Stimulated activated CD4-positive, alpha-beta T cell treated with anti-CD3 and anti-CD28 coated beads, Interleukin-12 subunit alpha, Interleukin-12 subunit beta, amount 100 ng/mL, for 48 hours (primary cell): ENCODE data around the gene LMNTD2.
A peak's percentile ranks its signal among the peaks of the same experiment; 100 is the strongest.

Source experiments
- DNase-seq, 3 donors: peaks; one replicate each; pipeline ENCODE4 v3.0.0-alpha.2; 2020; ENCODE audit warnings: low read depth in 2 of 3, low spot score in 1 of 3

Gene LMNTD2

GRCh38 chr11:554428-555226, 5.9 kb downstream of the LMNTD2 start:
- peak in 2 of 3 donors; percentile 58 to 65 for DNase-seq

DNA sequence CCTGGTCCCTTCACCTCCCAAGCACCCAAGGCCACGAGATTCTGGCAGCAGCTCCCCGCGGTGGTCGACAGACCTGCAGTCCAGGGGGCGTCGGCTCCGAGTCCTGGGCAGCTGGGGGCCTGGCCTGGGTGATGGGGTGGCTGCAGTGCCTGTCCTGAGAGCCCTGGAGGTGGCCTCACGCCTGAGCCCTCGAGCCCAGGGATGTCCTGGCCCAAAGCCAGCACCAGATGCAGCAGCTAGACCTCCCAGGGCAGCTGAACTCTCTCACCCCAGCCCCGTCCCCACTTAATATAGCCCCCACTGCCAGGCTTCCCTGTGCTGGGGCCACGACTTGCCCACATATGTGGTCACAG, 6.6 kb downstream of the LMNTD2 start:
- DNase-seq = no peak

DNA sequence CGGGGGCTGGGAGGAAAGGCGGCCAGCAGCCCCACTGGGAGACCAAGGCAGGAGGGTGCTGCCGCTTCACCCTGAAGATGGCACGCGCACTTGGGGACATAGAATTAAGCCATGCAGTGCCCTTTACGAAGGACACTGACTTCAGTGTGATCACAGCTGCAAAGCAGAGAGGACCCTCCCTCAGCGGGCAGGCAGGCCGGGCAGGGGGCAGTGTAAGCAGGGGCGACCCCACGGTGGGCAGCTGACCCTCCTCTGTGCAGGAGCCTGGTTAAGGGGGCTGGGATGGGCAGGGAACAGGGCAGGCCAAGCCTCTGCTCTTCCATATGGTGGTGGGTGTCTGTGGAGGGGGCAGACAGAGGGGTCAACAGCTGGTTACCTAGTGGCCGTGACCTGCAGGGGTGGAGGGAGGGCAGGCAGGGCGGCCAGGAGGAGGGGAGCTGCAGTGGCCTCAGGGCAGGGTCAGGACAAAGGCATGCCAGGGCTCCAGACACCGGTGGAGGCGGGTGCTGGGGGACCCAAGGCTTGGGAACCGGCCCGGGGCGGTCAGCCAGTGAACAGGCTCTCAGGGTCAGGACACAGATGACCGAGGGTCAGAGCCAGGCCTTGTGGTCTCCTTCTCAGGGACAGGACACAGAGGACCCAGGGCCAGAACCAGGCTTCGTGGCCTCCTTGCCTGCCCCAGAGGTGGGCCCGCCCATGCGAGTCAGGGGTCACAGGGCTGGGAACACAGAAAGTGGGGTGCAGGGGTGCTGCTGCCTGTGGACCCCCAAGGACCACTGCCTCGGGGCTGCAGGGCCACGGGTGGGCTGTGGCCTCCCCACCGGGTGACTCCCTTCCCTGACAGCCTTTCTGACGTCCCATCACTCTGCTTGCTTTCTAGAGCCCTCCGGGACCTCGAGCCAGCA, 7.2 kb downstream of the LMNTD2 start:
- DNase-seq = no peak

- DNase-seq = no peak
Observed at GRCh38 chr11:551596-551995, 8.9 kb downstream of the LMNTD2 start.

DNA sequence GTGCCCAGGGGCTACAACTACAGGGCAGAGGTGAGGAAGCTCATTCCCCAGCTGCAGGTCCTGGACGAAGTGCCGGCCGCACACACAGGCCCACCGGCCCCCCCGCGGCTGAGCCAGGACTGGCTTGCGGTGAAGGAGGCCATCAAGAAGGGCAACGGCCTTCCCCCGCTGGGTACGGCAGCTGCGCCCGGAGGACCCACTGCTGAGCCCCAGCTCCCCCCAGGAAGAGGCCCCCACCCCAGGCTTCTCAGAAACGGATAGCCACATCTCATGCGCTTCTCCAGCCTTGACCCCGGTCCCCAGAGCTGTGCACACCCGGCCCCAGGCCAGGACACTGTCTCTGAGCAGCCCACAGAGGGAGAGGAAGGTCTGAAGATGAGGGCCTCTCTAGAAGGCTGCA, 9.4 kb downstream of the LMNTD2 start:
- no peak for DNase-seq

DNA sequence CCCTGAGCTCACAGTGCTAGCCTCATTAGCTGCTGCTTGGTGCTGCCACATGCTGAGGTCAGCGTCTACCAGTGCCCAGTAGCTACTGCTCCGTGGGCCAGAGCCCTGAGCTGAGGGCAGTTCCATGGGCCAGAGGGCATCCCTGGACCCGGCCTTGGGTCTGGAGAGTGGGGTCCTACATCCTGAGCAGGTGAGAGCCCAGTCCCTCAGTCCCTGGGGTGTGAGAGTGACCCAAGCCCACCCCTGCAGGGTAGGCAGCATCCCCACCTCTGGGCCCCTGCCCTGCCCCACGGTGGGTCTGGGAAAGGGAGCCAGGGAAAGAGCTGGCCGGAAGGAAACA, 9.8 kb downstream of the LMNTD2 start:
- DNase-seq = no peak

DNA sequence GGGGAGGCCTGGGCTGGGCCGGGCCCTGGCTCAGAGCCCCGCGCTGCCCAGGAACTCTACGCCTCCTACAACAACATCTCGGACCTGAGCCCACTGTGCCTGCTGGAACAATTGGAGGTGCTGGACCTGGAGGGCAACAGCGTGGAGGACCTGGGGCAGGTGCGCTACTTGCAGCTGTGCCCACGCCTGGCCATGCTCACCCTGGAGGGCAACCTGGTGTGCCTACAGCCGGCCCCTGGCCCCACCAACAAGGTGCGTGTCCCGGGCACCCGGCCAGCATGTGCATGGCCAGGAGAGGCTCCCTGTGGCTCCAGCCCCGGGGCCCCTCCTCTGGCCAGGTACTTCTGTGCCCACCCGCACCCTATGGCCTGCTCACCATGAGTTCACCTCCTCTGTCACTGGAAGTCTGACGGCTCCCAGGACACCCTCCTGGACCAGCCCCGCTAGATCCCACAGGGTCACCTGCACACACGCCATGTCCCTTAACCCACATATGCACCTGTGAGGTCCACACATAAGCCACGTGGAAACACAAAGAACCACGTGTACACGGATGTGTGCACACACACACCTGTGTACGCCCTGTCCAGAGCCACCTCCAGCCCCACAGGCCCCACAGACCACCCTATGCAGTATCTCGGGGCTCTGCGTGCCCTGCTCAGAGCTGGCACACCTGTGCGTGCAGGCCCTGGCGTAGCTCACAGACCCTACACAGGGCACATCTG, 10.4 kb downstream of the LMNTD2 start:
- no peak for DNase-seq

DNA sequence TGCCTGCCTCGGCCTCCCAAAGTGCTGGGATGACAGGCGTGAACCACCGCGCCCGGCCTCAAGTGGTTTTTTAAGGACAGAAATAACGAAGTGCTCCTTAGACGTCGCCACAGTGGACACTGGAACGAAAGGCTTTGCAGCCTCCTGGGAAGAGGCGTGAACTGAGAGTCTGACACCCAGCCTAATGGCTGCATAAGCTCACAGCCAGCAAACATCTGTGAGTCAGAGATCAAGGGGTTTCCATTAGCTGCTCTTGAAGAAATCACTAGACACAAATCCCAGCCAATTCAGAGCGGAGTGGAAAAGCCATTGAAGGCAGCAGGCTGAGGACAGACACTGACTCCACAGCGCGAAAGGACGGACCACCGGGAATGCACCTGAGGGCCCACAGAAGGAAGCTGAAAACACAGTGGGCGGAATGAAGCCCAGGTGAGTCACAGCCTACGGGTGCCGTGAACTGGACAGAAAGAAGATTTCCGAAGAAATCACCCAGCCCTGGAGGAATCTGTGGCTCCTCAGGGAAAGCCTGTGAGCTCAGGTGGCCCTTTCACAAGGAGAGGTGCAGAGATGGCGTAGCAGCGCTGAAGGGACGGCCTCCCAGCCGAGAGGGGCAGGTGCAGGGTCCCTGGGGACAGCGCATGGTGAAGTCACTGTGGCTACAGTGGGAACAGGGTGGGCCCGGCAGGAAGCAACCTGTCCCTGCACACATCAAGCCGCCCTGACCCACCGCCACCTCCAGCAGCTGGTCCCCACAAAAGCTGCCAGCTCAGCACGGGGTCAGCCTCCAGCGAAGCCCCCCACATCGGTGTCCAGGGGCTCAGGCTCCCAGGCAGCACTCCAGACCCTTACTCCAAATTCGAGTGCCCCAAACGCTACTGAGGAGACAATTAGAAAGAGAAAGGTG, 11.6 kb downstream of the LMNTD2 start:
- DNase-seq = no peak

DNA sequence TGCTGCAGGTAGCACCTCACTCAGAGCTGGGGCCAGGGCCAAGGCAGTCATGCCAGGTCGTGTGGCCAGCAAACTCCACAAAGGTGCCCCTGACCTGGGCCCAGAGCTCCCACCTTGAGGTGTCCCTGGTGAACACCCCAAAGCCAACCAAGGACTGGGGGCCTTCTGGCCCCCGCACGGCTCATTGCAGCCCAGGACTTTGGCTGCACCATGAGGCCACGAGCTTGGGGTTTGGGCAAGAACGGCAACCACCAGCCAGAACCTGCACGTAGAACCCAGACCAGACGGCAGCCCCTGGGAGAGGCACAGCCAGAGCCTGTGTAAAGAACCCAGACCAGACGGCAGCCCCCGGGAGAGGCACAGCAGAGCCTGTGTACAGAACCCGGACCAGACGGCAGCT, 15.4 kb downstream of the LMNTD2 start:
- no peak for DNase-seq

DNA sequence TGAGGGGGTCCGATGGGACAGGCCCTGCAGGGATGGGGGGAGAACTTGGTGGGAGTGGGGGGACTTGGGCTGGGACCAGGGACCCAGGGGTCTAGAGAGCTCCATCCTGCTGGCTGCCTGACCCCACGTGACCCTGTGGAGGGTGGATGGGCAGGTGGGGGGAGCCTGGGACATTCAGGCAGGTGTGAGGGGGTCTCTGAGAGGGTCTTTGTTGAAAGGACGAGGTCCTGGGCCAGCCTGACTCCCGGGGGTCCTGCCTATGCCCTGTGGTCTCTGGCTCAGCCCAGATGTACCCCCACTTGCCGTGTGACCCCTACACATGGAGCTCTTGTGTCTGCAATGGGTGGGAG, 15.7 kb downstream of the LMNTD2 start:
- no peak for DNase-seq

GRCh38 chr11:541433-541885, 19.1 kb downstream of the LMNTD2 start:
- no peak for DNase-seq

DNA sequence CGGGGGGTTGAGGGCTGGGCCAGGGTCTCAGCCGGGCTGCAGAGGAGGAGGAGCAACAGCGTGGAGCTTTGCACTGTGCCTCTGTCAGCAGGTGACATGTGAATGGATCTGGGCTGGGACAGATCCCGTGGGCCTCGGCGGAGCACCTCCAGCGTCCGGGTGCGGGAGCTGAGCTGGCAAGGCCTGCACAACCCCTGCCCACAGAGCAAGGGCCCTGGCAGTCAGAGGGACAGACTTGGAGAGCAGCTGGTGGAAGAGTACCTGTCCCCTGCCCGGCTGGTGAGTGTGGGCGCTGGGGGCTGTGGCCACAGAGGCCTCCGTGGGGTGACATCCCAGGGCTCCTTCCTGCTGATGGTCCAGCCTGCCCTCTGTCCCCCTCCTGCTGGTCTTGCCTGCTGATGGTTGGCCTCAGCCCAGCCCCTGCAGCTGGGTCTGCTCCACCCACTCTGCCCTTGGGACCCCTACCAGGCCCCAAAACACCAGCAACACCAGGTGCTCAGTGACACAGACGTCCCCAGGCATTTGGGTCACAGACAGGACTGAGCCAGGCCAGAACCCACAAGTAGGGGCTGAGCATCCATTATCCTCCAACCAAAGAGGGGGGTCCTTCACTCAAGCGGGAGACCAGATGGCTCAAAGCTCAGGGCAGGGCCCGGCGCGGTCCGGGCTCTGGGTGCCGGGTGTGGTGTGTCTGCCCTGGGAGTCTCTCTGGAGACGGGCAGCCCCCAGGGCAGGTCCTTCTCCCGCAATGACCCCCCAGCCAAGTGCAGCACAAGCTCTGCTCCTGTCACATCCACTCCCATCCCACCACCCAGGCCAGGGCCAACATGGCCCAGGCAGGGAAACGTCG, 19.7 kb downstream of the LMNTD2 start:
- DNase-seq = no peak

DNA sequence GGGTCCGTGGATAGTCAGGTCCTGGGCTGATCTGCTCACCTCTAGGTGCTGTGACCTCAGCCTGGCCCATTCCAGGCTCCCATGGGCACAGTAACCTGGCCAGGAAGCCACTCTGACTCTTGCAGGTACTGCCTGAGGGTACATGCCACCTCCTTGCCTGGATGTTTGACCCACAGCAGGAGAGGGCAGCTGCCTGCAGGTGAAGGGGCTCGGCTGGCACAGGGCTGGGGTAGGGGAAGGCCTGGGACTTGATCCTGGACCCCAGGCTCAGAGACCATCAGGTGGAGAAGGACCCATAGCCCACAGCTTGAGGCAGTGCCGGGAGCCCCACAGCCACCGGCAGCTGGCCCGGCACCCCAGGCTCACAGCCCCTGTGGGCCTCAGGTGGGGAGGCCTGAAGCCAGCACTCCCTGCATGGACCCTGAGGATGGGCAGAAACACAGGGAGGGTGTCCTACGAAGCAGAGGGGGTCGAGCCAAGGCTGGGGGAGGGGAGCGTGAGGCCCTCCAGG, 20.5 kb downstream of the LMNTD2 start:
- no peak for DNase-seq

GRCh38 chr11:538431-539051, 22.0 kb downstream of the LMNTD2 start:
- DNase-seq = no peak

GRCh38 chr11:537622-538430, 22.7 kb downstream of the LMNTD2 start:
- DNase-seq = no peak

GRCh38 chr11:536841-537621, 23.5 kb downstream of the LMNTD2 start, which contains the start of gene LRRC56:
Gene LRRC56 (plus strand): TSS chr11:537527. CDS start chr11:540685, 3,158 bp downstream.
- DNase-seq = peak; percentile 77 to 85 (median 80)
